K562 (cell line): ENCODE data around the gene TMEM107. TPM values are rescaled to one million over a fixed set of nuclear protein-coding genes. Genes with fewer than 3 reads are reported as not detected.

ENCODE experiments used
- ARID2 ChIP-seq: fragments of 450-650 bp; IDR thresholded peaks from 2 replicates; pipeline ENCODE4 v1.6.1; 2017; ENCODE audit warnings: antibody characterized with exemption, mild to moderate bottlenecking
- CBX3 ChIP-seq, 2 experiments: IDR thresholded peaks; 1 replicate in 1 of 2; 2 replicates in 1 of 2; pipeline ENCODE4 v1.6.1; 2012; ENCODE audit warnings: inconsistent platforms in 2 of 2, low read length in 2 of 2, borderline replicate concordance in 1 of 2, control low read depth in 1 of 2
- CREM ChIP-seq: IDR thresholded peaks from 2 replicates; pipeline ENCODE4 v1.6.1; 2014; ENCODE audit warnings: antibody characterized with exemption, low read depth
- ETS2 ChIP-seq: IDR thresholded peaks from 2 replicates; pipeline ENCODE4 v1.6.1; 2016; ENCODE audit warnings: borderline replicate concordance, missing genetic modification characterization, mild to moderate bottlenecking, moderate library complexity, missing compliant biosample characterization; ENCODE audit not compliant: poor library complexity, severe bottlenecking
- ETV5 ChIP-seq: sonication (generic); formaldehyde crosslinking; IDR thresholded peaks from 2 replicates; pipeline ENCODE4 v1.4.0; 2020; ENCODE audit warnings: low read depth, mild to moderate bottlenecking, missing genetic modification reagents
- GABPB2 ChIP-seq: fragments of 250-450 bp; sonication (Bioruptor Pico); conservative IDR thresholded peaks from 2 replicates; pipeline ENCODE4 v1.5.1; 2021; ENCODE audit warnings: mild to moderate bottlenecking
- ILK ChIP-seq: fragments of 450-650 bp; IDR thresholded peaks from 2 replicates; pipeline ENCODE4 v1.6.1; 2016; ENCODE audit warnings: missing genetic modification characterization, low read depth, mild to moderate bottlenecking, missing compliant biosample characterization, moderate library complexity, borderline replicate concordance
- KLF1 ChIP-seq: fragments of 450-650 bp; IDR thresholded peaks from 2 replicates; pipeline ENCODE4 v1.6.1; 2016; ENCODE audit warnings: missing genetic modification characterization, missing compliant biosample characterization
- KLF13 ChIP-seq: fragments of 450-650 bp; IDR thresholded peaks from 2 replicates; pipeline ENCODE4 v1.6.1; 2016; ENCODE audit warnings: missing genetic modification characterization, low read depth, mild to moderate bottlenecking, missing compliant biosample characterization, moderate library complexity, borderline replicate concordance
- MAX ChIP-seq: sonication (generic); formaldehyde crosslinking; IDR thresholded peaks from 2 replicates; pipeline ENCODE4 v1.9.0; 2022; ENCODE audit warnings: mild to moderate bottlenecking, missing genetic modification reagents
- MTA3 ChIP-seq: fragments of 450-650 bp; formaldehyde crosslinking; IDR thresholded peaks from 2 replicates; pipeline ENCODE4 v1.6.1; 2017; ENCODE audit warnings: mild to moderate bottlenecking, borderline replicate concordance
- NCOA4 ChIP-seq: fragments of 450-650 bp; IDR thresholded peaks from 2 replicates; pipeline ENCODE4 v1.6.1; 2018; ENCODE audit warnings: mild to moderate bottlenecking; ENCODE audit not compliant: partially characterized antibody
- PHB ChIP-seq: fragments of 250-450 bp; sonication (Bioruptor Pico); IDR thresholded peaks from 2 replicates; pipeline ENCODE4 v1.5.0; 2021
- PURB ChIP-seq: sonication (generic); formaldehyde crosslinking; IDR thresholded peaks from 2 replicates; pipeline ENCODE4 v1.9.0; 2021; ENCODE audit warnings: low read depth, mild to moderate bottlenecking, missing genetic modification reagents
- REST ChIP-seq, 2 experiments: fragments of 450-650 bp; formaldehyde crosslinking in 1 of 2; IDR thresholded peaks; 2 replicates each; pipeline versions ENCODE4 v1.4.0 to v1.6.1; 2014 to 2020; ENCODE audit warnings: mild to moderate bottlenecking in 2 of 2, borderline replicate concordance in 1 of 2, low read depth in 1 of 2
- ZNF12 ChIP-seq: sonication (generic); formaldehyde crosslinking; IDR thresholded peaks from 2 replicates; pipeline ENCODE4 v1.4.0; 2020; ENCODE audit warnings: mild to moderate bottlenecking, missing genetic modification reagents
- ZNF140 ChIP-seq: fragments of 250-450 bp; sonication (Bioruptor Pico); IDR thresholded peaks from 2 replicates; pipeline ENCODE4 v1.8.0; 2021; ENCODE audit warnings: moderate library complexity, mild to moderate bottlenecking, inconsistent platforms
- ZNF395 ChIP-seq: fragments of 200-800 bp; sonication (Bioruptor generic); IDR thresholded peaks from 2 replicates; pipeline ENCODE4 v1.6.1; 2017; ENCODE audit warnings: missing genetic modification characterization, missing compliant biosample characterization
- polyA plus RNA-seq, 8 experiments: library from polyadenylated mRNA; depleted of rRNA in 4 of 8; stranded (reverse) in 5 of 8; unstranded in 3 of 8; fragments of >200 nt; fragmentation: Nextera tagmentation in 2 of 8; fragmentation: Illumina TruSeq in 1 of 8; extraction: Ambion mirVana in 2 of 8; extraction: Trizol in 1 of 8; gene quantifications; 2 replicates each; pipeline versions ENCODE4 v1.2.1 to v1.2.3, GENCODE V29; 2011 to 2014; ENCODE audit warnings: inconsistent platforms in 1 of 8, missing spikeins in 1 of 8
- total RNA-seq, 7 experiments: library from RNA; depleted of rRNA in 6 of 7; stranded (reverse); fragments of >200 nt in 6 of 7; fragmentation: Illumina TruSeq in 2 of 7; extraction: Trizol in 2 of 7; gene quantifications; 2 replicates each; pipeline versions ENCODE4 v1.2.1 to v1.2.3, GENCODE V29; 2011 to 2021; ENCODE audit warnings: low replicate concordance in 1 of 7

Gene TMEM107
- total and polyA plus RNA-seq, 9 of the 15 experiments (the other 6 are each of a cell fraction or from before 2014, with no cell fraction given) = 7.1 to 26.2 (median 16.9) TPM

DNA sequence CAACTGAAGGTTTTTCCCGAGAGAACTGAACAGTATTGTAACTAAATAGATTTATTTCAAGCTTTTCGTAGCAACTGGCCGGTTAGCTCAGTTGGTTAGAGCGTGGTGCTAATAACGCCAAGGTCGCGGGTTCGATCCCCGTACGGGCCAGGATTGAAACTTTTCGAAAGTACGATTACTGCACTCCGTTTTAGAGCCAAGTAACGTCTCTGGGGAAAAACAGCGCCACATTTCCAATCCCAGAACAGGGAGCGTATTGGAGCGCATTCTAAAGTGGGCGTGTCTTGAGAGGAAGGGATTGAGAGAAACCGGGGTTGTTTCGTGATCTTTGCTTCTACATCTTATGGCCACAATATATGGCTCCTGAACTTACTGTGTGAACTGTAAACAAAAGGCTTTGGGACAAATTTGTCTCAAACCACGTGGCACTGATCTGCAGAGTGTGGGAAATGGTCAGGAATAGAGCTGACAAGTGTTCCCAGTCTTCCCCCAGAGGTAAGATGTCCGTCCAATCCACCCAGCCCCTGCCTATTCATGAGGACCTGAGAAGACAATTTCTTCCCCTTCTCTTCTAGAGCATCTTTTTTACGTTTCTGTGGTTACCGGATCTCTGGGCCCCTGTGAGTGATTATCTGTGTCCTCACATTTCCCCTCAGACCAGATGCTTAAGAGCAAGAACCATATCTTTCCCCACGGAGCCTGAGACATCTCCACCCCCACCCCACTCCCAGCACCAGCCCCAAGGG, 11.5 kb upstream of the TMEM107 start (continued):
- peak; percentile 94; the same call in 1 of the 2 replicates for TF ChIP-seq KLF13
- TF ChIP-seq ETS2 = no peak
- TF ChIP-seq ZNF140 (CRISPR knock-in tag) = no peak
- no peak; the same call in 1 of the 2 replicates for TF ChIP-seq REST (IDR thresholded peaks at IDR 0.05; ENCODE audit: borderline replicate concordance)
- TF ChIP-seq REST (CRISPR knock-in tag; IDR thresholded peaks at IDR 0.05; ENCODE audit: low read depth) = no peak
- TF ChIP-seq CBX3 (IDR thresholded peaks at IDR 0.05; ENCODE audit: borderline replicate concordance in 1 of 2, low read length in 2 of 2) = peak in 1 of 2 experiments; percentile 49; a peak in 1 of 3 replicates
- TF ChIP-seq ZNF12 (CRISPR knock-in tag) = no peak
- no peak for TF ChIP-seq NCOA4
- TF ChIP-seq GABPB2 (CRISPR knock-in tag) = no peak
- TF ChIP-seq ZNF395 (CRISPR knock-in tag) = no peak
- 0 out of 2 replicates have a peak, but pooled peaks have one; percentile 38 for TF ChIP-seq MTA3
- TF ChIP-seq MAX (CRISPR knock-in tag) = peak; percentile 57
- peak; percentile 27; the same call in 1 of the 2 replicates for TF ChIP-seq CREM
- no peak for TF ChIP-seq KLF1 (tag)
- no peak for TF ChIP-seq ETV5 (CRISPR knock-in tag)
- TF ChIP-seq PURB (CRISPR knock-in tag) = no peak
- no peak for TF ChIP-seq ILK (tag)
- no peak for TF ChIP-seq ARID2
- TF ChIP-seq PHB = no peak
